ENCODE measurements around the gene LHCGR.

LHCGR gene

DNA sequence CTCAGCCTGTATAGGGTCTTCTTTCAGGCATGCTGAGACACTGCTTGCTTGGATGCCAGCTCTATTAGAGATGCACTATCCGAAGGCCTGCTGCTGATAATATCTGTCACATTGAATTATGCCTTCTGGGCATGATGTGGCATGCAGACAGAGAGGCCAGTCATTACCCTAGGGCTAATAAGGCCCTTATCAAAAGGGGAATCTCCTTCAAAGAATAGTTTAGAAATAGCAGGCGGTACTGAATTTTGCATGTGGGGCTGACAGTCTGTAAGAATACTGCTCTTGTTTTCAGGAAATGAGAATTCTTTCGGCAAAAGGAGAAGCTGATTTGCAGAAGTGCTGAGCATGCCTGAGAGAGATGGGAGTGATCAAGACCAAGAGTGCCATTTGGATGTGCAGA lies 13.1 kb upstream of the LHCGR start:
- H3K27ac ChIP-seq, result no peak overlapping the region
- H3K27me3 ChIP-seq (ENCODE audit: insufficient read depth, low read depth), result no peaks in the 10 kb centered on the region
- H3K79me2 ChIP-seq (ENCODE audit: insufficient read depth, low read depth), result no peaks in the 10 kb centered on the region
- H4K20me1 ChIP-seq (ENCODE audit: insufficient read depth), result no peaks in the 10 kb centered on the region
- H3K4me3 ChIP-seq (IDR thresholded peaks at IDR 0.05; ENCODE audit: insufficient read depth, low read depth, low read length), result no peak overlapping the region
- TF ChIP-seq, protein P1, sequence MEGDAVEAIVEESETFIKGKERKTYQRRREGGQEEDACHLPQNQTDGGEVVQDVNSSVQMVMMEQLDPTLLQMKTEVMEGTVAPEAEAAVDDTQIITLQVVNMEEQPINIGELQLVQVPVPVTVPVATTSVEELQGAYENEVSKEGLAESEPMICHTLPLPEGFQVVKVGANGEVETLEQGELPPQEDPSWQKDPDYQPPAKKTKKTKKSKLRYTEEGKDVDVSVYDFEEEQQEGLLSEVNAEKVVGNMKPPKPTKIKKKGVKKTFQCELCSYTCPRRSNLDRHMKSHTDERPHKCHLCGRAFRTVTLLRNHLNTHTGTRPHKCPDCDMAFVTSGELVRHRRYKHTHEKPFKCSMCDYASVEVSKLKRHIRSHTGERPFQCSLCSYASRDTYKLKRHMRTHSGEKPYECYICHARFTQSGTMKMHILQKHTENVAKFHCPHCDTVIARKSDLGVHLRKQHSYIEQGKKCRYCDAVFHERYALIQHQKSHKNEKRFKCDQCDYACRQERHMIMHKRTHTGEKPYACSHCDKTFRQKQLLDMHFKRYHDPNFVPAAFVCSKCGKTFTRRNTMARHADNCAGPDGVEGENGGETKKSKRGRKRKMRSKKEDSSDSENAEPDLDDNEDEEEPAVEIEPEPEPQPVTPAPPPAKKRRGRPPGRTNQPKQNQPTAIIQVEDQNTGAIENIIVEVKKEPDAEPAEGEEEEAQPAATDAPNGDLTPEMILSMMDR (conservative IDR thresholded peaks at IDR 0.05; ENCODE audit: low read depth, low read length), result no peak
- no peaks in the 10 kb centered on the region for H3K36me3 ChIP-seq (ENCODE audit: insufficient read depth)
- no peaks in the 10 kb centered on the region for H3K4me1 ChIP-seq (ENCODE audit: low read depth, poor library complexity, severe bottlenecking)
- H3K4me2 ChIP-seq, result no peak overlapping the region
- H2AFZ ChIP-seq (ENCODE audit: low read depth), result no peak overlapping the region
- no peak overlapping the region for H3K9ac ChIP-seq

DNA sequence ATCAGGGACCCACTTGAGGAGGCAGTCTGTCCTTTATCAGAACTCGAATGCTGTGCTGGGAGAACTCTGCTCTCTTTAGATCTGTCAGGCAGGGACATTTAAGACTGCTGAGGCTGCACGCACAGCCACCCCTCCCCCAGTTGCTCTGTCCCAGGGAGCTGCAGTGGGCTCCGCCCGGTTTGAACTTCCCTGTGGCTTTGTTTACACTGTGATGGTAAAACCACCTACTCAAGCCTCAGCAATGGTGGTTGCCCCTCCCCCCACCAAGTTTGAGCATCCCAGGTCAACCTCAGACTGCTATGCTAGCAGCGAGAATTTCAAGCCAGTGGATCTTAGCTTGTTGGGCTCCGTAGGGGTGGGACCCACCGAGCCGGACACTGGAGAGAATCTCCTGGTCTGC lies 11.8 kb upstream of the LHCGR start:
- TF ChIP-seq, protein P1 (conservative IDR thresholded peaks at IDR 0.05; ENCODE audit: low read depth, low read length), result no peak
- H2AFZ ChIP-seq (ENCODE audit: low read depth), result no peak overlapping the region
- no peaks in the 10 kb centered on the region for H3K27me3 ChIP-seq (ENCODE audit: insufficient read depth, low read depth)
- no peaks in the 10 kb centered on the region for H3K79me2 ChIP-seq (ENCODE audit: insufficient read depth, low read depth)
- no peak overlapping the region for H3K4me3 ChIP-seq (IDR thresholded peaks at IDR 0.05; ENCODE audit: insufficient read depth, low read depth, low read length)
- H3K9ac ChIP-seq, result no peak overlapping the region
- no peaks in the 10 kb centered on the region for H3K4me1 ChIP-seq (ENCODE audit: low read depth, poor library complexity, severe bottlenecking)
- H3K36me3 ChIP-seq (ENCODE audit: insufficient read depth), result no peaks in the 10 kb centered on the region
- H3K4me2 ChIP-seq, result no peak overlapping the region
- H4K20me1 ChIP-seq (ENCODE audit: insufficient read depth), result no peaks in the 10 kb centered on the region
- no peak overlapping the region for H3K27ac ChIP-seq

DNA sequence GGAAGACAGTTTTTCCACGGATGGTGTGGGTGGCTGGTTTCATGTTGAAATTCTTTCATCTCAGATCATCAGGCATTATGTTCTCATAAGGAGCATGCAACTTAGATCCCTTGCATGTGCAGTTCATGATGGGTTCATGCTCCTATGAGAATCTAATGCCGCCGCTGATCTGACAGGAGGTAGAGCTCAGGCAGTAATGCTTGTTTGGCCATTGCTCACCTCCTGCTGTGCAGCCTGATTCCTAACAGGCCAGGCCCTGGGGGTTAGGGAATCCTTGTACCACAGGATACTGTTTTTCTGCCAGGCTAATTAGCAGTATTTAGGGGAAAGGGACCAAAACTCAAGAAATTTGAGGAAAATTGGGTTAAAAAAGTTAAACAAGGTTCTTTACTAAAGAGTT lies 5.3 kb upstream of the LHCGR start:
- no peaks in the 10 kb centered on the region for H3K79me2 ChIP-seq (ENCODE audit: insufficient read depth, low read depth)
- H3K4me1 ChIP-seq (ENCODE audit: low read depth, poor library complexity, severe bottlenecking), result no peaks in the 10 kb centered on the region

DNA sequence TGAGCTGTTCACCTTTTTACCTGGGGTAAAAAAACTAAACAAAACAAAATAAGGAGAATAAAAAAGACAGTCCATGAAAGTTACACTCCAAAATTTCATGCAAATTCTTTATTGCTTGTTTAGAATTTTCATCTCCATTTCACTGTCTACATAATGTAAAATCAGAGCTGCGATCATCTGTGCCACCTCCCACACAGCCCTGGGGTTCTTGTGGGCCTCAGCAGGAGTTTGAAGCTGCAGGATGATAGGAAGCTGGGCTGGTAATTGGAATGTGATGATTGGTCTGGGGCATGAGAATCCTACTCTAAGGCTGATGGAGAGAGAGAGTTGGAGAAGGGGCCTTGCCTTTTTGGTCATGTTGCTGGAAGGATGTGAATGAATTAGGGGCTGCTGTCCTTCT lies 4.2 kb upstream of the LHCGR start:
- Histone ChIP-seq H3K27me3 (ENCODE audit: insufficient read depth, low read depth) (no peaks in the 10 kb centered on the region), H3K9ac (no peak overlapping the region), H3K79me2 (ENCODE audit: insufficient read depth, low read depth) (no peaks in the 10 kb centered on the region), H3K27ac (no peak overlapping the region), H3K4me1 (ENCODE audit: low read depth, poor library complexity, severe bottlenecking) (no peaks in the 10 kb centered on the region), H3K4me2 (no peak overlapping the region), H3K36me3 (ENCODE audit: insufficient read depth) (no peaks in the 10 kb centered on the region), H2AFZ (ENCODE audit: low read depth) (no peak overlapping the region), H4K20me1 (ENCODE audit: insufficient read depth) (no peaks in the 10 kb centered on the region), H3K4me3 (IDR thresholded peaks at IDR 0.05; ENCODE audit: insufficient read depth, low read depth, low read length) (no peak overlapping the region)
- TF ChIP-seq, protein P1 (conservative IDR thresholded peaks at IDR 0.05; ENCODE audit: low read depth, low read length), result no peak

More for the DNA sequence above, 5.3 kb upstream of the LHCGR start:
- TF ChIP-seq, protein P1 (conservative IDR thresholded peaks at IDR 0.05; ENCODE audit: low read depth, low read length), result no peak
- Histone ChIP-seq H3K9ac (no peak overlapping the region), H2AFZ (ENCODE audit: low read depth) (no peak overlapping the region), H3K27me3 (ENCODE audit: insufficient read depth, low read depth) (no peaks in the 10 kb centered on the region), H4K20me1 (ENCODE audit: insufficient read depth) (no peaks in the 10 kb centered on the region), H3K36me3 (ENCODE audit: insufficient read depth) (no peaks in the 10 kb centered on the region), H3K4me3 (IDR thresholded peaks at IDR 0.05; ENCODE audit: insufficient read depth, low read depth, low read length) (no peak overlapping the region), H3K4me2 (no peak overlapping the region), H3K27ac (no peak overlapping the region)

Measured in KMS-11 (cell line).